ENCODE data around the gene FOXC1. TPM values are rescaled to one million over a fixed set of nuclear protein-coding genes. Genes with fewer than 3 reads are reported as not detected.

Gene FOXC1
- total RNA-seq, 1 experiment from 2014 or later: 6.7 TPM

DNA sequence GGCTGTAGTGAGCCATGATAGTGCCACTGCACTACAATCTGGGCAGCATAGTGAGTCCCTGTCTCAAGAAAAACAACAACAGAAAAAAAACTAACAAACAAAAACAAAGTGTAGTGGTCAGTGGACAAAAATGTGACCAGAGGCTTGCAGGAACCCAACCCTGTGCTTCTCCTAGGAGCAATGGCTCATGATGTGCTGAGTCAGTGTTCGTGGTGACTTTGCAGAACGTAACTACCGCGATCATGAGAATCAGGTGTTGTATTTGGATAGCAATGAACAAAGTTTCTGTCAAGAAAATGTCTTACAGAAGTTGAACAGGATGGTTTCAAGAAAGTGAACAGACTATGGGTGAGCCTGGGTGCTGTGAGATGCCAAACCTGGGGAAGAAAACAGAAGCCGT is 18.5 kb upstream of the FOXC1 start:
- H3K36me3 ChIP-seq (ENCODE audit: control insufficient read depth, insufficient read depth, low read length): no peaks in the 10 kb centered on the region
- H3K27ac ChIP-seq (ENCODE audit: low read length): no peak overlapping the region
- in situ Hi-C loops (cut with HindIII; ENCODE audit: low pct_unique_long_range_greater_than_20kb, low sequenced_read_pairs): no loop called here
- DNase-seq (ENCODE audit: low read depth, low spot score) (no peak), ATAC-seq (no peak)
- H3K9me3 ChIP-seq (ENCODE audit: control insufficient read depth, insufficient read depth, low read depth, low read length): no peaks in the 10 kb centered on the region
- intact Hi-C loops (cut with micrococcal nuclease; ENCODE audit: unreplicated experiment): loop anchor here (10.0 kb wide), 1 partner anchor 1044 kb away; no protein-coding TSS in a partner anchor
- no TSS peak for BruUV-seq (replicated peaks)
- 0 out of 2 replicates have a peak, but pooled peaks cover 3% of the 10 kb centered on the region for H3K4me1 ChIP-seq (ENCODE audit: control insufficient read depth, insufficient read depth, low read length)
- CTCF ChIA-PET: no interaction called here
- H3K27me3 ChIP-seq (ENCODE audit: control insufficient read depth, insufficient read depth, low read length): peaks cover 10% of the 10 kb centered on the region
- H3K4me3 ChIP-seq (ENCODE audit: low read depth in 2 of 2, low read length in 2 of 2): no peak overlapping the region
- POLR2A ChIA-PET: no interaction called here
- TF ChIP-seq POLR2AphosphoS5 (IDR thresholded peaks at IDR 0.05; ENCODE audit: low read depth, low read length): no peak
- no peak for TF ChIP-seq CTCF (IDR thresholded peaks at IDR 0.05)
- TF ChIP-seq TCF7L2 (IDR thresholded peaks at IDR 0.05; ENCODE audit: low read depth, low read length): no peak
- TF ChIP-seq, protein P1, sequence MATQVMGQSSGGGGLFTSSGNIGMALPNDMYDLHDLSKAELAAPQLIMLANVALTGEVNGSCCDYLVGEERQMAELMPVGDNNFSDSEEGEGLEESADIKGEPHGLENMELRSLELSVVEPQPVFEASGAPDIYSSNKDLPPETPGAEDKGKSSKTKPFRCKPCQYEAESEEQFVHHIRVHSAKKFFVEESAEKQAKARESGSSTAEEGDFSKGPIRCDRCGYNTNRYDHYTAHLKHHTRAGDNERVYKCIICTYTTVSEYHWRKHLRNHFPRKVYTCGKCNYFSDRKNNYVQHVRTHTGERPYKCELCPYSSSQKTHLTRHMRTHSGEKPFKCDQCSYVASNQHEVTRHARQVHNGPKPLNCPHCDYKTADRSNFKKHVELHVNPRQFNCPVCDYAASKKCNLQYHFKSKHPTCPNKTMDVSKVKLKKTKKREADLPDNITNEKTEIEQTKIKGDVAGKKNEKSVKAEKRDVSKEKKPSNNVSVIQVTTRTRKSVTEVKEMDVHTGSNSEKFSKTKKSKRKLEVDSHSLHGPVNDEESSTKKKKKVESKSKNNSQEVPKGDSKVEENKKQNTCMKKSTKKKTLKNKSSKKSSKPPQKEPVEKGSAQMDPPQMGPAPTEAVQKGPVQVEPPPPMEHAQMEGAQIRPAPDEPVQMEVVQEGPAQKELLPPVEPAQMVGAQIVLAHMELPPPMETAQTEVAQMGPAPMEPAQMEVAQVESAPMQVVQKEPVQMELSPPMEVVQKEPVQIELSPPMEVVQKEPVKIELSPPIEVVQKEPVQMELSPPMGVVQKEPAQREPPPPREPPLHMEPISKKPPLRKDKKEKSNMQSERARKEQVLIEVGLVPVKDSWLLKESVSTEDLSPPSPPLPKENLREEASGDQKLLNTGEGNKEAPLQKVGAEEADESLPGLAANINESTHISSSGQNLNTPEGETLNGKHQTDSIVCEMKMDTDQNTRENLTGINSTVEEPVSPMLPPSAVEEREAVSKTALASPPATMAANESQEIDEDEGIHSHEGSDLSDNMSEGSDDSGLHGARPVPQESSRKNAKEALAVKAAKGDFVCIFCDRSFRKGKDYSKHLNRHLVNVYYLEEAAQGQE (IDR thresholded peaks at IDR 0.05; ENCODE audit: insufficient read depth in 1 of 2, low read depth in 2 of 2, low read length in 1 of 2): no peak
- TF ChIP-seq SIN3A (IDR thresholded peaks at IDR 0.05; ENCODE audit: borderline replicate concordance, insufficient read depth, low read depth, low read length): no peak

GRCh38 chr6:1591926-1592325 is 17.8 kb upstream of the FOXC1 start:
- in situ Hi-C loops (cut with HindIII; ENCODE audit: low pct_unique_long_range_greater_than_20kb, low sequenced_read_pairs) (no loop called here), intact Hi-C loops (cut with micrococcal nuclease; ENCODE audit: unreplicated experiment) (loop anchor here (10.0 kb wide), 1 partner anchor 1043 kb away; no protein-coding TSS in a partner anchor)
- peaks cover 10% of the 10 kb centered on the region for H3K27me3 ChIP-seq (ENCODE audit: control insufficient read depth, insufficient read depth, low read length)
- no peak for TF ChIP-seq CTCF (IDR thresholded peaks at IDR 0.05)
- no peak for TF ChIP-seq TCF7L2 (IDR thresholded peaks at IDR 0.05; ENCODE audit: low read depth, low read length)
- no peak for TF ChIP-seq POLR2AphosphoS5 (IDR thresholded peaks at IDR 0.05; ENCODE audit: low read depth, low read length)
- TF ChIP-seq, protein P1 (IDR thresholded peaks at IDR 0.05; ENCODE audit: insufficient read depth in 1 of 2, low read depth in 2 of 2, low read length in 1 of 2): no peak
- TF ChIP-seq SIN3A (IDR thresholded peaks at IDR 0.05; ENCODE audit: borderline replicate concordance, insufficient read depth, low read depth, low read length): no peak
- H3K4me1 ChIP-seq (ENCODE audit: control insufficient read depth, insufficient read depth, low read length): peaks cover 7% of the 10 kb centered on the region; the same call in 1 of the 2 replicates
- no peaks in the 10 kb centered on the region for H3K9me3 ChIP-seq (ENCODE audit: control insufficient read depth, insufficient read depth, low read depth, low read length)
- H3K27ac ChIP-seq (ENCODE audit: low read length): no peak overlapping the region
- no peak overlapping the region for H3K4me3 ChIP-seq (ENCODE audit: low read depth in 2 of 2, low read length in 2 of 2)
- ATAC-seq: no peak
- no TSS peak for BruUV-seq (replicated peaks)
- DNase-seq (ENCODE audit: low read depth, low spot score): no peak
- ChIA-PET CTCF (interaction anchor here (0.6 to 0.7 kb wide), 2 partner anchors 871 to 1250 kb away, joined by 3 to 5 read pairs; partner anchors contain the start of gene SERPINB1), POLR2A (no interaction called here)
- H3K36me3 ChIP-seq (ENCODE audit: control insufficient read depth, insufficient read depth, low read length): no peaks in the 10 kb centered on the region

Data from Panc1 (cell line).